Keratinocyte (primary cell): ENCODE results near the gene MAP7.

Source experiments
- CTCF ChIP-seq, 3 experiments: IDR thresholded peaks in 1 of 3; conservative IDR thresholded peaks in 1 of 3; optimal IDR thresholded peaks in 1 of 3; 2 replicates in 2 of 3; 3 replicates in 1 of 3; pipeline versions ENCODE3 to v1.5.1; 2011; ENCODE audit warnings: low read length in 3 of 3, mild to moderate bottlenecking in 3 of 3, moderate library complexity in 2 of 3, control low read depth in 1 of 3, inconsistent platforms in 1 of 3; ENCODE audit not compliant: insufficient read depth in 2 of 3; ENCODE audit errors: extremely low read depth in 1 of 3
- EZH2 ChIP-seq: IDR thresholded peaks from one replicate; pipeline ENCODE4 v1.6.1; 2012; ENCODE audit warnings: inconsistent platforms, mild to moderate bottlenecking, low read length, moderate library complexity

GRCh38 chr6:136539967-136540652 lies 10.1 kb downstream of the MAP7 start:
- no peak for TF ChIP-seq CTCF (optimal IDR thresholded peaks at IDR 0.05 in 1 of 3, IDR thresholded peaks at IDR 0.05 in 1 of 3, conservative IDR thresholded peaks at IDR 0.05 in 1 of 3; ENCODE audit: extremely low read depth in 1 of 3, insufficient read depth in 2 of 3, low read length in 3 of 3)
- no peak for TF ChIP-seq EZH2
